HG02840 (cell line): Measurements from ENCODE around the gene SH3PXD2A.

Experiments used
- ATAC-seq: cut with Tn5 transposase; IDR thresholded peaks from one replicate; pipeline ENCODE4 v1.9.1; 2021; ENCODE audit warnings: mild to moderate bottlenecking, moderate library complexity, moderate number of reproducible peaks; ENCODE audit not compliant: unreplicated experiment, low FRiP score

The SH3PXD2A gene

DNA sequence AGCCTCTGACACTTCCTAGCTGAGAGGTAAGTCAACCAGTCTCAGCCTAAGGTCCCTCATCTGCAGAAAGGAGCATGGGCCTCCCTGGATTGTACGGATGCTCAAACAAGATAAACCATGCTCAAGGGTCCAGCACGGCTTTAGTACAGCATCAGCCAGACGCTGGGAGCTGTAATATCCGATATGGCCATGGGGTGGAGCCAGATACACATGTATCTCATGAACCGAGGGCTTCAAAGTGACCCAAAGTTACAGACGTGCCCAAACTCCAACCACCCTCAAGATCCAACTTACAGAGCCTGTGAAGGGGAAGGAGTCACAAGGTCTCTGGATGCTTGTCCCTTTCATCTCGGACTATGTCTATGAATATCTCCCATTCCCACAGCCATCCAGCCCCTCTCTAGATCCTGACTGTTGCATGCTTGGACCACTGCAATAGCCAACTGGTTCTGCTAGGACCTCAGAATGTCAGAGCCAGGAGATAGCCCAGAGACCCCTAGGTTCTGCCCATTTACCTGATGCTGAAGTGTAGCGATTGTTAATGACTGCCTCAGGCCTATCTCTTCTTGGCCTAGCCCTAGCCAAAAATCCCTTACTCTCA, 142.4 kb downstream of the SH3PXD2A start:
- ATAC-seq: no peak

DNA sequence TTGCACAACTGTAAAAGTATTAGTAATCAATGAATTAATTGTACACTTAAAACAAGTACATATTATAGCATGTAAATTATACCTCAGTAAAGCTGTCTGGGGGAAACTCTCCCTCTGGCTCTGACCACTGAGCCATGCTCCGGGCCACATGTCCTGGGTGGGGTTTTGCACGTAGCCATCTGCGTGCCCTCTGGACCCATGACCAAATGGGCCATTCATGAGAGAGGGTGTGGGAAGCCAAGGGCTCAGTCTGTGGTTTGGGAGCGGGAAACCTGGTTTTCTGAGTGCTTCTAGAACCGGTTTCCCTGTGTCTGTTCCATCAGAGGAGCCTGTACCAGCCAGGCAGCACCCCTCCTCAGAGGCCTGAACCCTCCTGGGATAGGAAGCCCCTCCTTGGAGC, 143.2 kb downstream of the SH3PXD2A start:
- no peak for ATAC-seq

DNA sequence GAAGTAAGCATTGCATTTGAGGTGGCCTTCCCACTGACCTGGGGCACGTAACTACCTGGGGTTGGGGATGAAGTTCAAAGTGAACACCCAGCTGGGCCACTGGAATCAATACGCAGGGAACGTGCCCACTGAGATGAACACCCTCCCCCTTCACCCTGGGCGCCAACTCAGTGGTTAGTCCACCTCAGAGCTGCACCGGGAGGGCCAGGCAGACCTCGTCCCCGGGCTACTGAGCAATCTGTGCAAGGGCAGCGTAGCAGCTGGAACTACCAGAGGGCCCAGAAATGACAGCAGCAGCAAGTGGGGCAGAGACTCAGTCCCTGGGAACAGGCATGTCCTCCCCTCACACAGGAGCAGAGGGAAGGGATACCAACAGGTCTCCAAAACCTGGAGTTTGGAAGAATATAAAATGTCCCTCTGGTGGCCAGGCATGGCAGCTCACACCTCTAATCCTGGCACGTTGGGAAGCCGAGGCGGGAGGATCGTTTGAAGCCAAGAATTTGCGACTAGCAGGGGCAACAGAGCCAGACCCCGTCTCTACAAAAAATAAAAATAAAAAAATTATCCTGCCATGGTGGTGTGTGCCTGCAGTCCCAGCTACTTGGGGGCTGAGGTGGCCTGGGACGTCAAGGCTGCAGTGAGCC, 143.9 kb downstream of the SH3PXD2A start:
- ATAC-seq: no peak

DNA sequence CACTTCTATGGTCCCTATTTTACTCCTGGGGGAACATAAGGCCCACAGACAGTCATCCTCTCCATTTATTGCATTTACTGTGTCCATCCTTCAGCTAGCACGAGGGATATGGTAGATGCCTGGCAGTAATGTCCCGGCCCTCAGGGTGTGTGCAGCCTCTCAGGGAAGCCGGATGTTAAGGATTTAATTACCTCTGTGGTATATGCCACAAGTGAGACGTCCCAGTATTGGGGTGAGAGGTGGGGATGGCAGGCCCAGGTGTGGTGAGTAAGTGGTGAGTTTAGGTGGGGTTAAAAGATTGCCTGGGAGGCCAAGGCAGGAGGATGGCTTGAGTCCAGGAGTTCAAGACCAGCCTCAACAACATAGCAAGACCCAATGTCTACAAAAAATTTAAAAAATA, 144.9 kb downstream of the SH3PXD2A start:
- ATAC-seq: no peak

DNA sequence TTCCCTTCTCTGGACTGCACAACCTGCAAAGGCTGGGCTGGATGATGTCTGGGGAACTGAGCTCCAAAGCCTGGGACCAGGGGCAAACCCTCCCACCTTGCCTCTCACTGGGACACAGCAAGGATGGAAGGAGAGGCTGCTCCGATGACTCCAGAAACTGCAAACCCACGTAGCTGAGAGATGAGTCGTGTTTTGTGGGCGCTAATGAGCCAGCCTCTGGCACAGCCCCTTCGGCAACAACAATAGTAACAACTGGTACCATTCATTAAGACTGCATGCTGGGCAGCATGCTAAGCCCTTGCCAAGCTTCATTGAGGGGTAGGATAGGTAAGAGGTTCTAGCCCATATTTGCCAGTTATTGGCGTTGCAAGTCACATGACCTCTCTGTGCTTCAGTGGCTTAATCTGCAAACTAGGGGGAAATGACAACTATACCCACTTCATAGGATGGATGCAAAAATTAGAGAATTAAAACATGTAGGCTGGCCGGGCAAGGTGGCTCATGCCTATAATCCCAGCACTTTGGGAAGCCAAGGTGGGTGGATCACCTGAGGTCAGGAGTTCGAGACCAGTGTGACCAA, 145.9 kb downstream of the SH3PXD2A start:
- no peak for ATAC-seq

DNA sequence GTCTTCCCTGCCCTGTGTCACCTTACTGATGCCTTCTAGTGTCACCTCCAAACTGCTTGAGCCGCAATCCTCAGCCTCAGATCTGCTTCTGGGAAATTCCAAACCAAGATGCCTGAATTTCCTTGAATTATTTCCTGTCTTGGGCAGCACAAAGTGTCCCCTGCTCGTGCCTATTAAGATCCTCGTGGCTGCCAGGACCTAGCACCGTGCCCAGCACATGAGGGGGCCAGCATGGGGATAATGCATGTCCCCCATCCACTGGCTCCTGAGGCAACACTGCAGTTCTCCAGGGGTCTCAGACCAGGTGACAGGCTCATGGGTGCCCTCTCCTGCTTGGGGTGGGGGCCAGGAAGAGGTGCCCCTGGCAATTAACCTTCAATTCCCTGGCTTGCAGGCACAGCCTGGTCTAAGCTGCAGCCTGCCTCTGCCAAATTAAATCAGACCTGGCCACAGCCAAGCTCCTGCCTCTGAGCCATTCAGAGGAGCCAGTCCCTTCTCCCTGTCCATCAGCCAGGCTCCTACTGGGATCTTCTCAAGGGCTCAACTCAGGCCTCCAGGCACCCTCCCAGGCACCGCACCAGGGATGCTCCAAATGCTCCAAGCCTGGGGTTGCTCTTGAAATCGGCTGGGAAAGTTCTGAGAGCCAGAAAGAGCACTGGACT, 146.6 kb downstream of the SH3PXD2A start:
- no peak for ATAC-seq

DNA sequence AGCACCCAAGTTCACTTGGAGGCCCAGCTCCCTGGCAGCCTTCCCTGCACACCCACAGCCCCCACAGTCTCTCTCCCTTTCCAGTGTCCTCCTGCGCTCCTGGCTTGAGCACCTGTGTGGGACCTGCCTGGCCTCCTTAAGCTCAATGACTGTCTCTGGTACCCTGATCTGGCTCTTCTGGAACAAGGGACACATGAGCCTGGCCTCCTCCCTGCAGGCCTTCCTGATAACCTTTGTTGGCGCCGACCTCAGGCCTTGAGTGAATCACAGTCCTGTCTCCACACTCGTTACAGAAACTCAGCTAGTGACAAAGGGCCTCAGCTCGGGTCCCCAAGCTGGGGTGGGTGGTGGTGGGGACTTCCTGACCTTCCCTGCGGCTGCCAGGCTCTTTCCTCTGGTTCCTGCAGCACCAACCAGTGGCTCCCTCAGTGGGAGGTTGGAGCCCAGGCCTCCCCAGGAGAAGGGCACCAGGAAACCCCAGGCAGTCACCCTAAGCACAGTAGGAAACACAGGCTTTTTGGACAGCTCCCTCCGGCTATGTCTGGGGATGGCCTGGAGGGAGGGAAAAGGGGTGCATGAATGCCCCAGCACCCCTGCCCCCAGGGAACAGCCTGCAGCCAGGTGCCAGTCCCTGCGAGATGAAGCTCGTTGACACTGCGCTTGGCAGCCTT, 147.3 kb downstream of the SH3PXD2A start:
- no peak for ATAC-seq

DNA sequence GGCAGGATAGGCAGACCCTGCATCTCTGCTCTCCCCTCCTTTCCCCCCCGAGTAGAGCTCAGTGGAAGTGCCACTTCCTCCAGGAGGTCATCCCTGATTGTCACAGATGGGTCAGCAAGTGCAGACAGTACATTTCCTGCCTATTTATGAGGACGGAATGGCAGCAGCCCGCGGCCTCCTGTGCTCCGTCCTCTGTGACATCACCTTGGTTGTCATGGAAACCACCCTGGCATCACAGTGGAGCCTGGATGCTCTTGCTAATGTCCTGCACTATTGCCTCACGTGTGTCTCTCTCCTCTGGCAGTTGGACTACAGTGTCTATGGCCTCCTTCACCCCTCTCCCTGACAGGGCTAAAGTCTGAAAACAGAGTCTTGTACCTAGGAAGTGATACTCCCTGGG, 148.6 kb downstream of the SH3PXD2A start:
- no peak for ATAC-seq

DNA sequence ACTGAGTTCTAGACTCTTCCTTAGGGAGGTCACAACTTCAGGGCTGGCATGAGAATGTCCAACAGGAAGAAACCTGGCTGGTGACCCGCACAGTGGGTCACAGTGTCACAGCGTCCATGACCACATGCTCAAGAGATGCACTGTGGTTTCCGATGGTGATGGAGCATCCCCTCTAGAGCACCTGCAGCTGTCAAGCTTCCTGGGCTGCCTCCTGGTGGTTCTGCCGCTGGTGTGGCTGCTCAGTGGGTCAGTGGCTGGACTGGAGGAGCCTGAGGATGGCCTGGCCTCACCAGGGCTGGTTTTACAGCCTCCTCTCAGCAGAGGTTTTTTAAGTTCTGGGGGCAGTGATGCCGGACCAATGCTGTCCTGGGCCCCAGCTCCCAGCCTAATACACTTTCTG, 149.3 kb downstream of the SH3PXD2A start:
- ATAC-seq: no peak

DNA sequence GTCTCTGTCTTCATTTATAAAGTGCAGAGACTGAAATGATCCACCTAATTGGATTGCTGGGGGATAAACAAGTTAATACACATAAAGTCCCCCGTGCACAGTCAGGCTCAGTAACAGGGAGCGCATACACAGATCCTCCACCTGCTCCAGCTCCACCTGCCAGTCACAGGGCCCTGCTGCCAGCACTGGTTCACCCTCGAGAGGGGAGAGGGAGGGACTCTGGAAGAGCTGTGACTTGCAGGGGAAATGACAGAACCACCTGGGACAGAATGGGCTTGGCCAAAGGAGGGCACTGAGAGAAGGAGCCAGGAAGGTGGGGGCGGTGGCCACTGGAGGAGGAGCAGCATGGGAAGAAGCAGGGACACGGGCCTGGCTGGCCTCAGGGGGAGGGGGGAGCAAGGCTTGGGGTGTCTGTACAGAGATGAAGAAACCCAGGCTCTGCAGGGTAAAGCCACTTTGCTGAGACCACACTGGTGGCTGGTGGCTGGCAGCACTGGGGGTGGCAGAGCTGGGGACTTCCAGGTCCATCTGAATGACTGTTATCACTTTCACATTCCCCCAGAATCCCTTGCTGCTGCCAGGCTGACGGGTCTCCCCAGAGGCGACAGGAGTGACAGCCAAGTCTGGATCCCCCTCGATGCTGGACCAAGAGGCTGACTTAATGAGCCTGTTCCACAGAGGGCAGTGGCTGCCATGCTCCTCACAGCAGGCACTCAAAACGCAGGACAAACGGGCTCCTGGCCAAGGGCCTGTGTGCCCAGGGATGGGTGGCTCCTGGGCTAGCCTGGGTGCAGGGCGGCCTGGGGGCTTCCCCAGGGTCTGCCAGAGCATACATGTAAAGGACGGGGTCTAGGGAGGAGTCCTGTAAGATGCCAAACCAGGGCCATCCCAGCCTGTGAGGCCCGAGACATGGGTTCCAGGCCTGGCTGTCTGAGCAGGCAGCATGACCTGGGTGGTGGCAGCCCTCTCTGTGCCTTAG, 151.1 kb downstream of the SH3PXD2A start:
- ATAC-seq: no peak

DNA sequence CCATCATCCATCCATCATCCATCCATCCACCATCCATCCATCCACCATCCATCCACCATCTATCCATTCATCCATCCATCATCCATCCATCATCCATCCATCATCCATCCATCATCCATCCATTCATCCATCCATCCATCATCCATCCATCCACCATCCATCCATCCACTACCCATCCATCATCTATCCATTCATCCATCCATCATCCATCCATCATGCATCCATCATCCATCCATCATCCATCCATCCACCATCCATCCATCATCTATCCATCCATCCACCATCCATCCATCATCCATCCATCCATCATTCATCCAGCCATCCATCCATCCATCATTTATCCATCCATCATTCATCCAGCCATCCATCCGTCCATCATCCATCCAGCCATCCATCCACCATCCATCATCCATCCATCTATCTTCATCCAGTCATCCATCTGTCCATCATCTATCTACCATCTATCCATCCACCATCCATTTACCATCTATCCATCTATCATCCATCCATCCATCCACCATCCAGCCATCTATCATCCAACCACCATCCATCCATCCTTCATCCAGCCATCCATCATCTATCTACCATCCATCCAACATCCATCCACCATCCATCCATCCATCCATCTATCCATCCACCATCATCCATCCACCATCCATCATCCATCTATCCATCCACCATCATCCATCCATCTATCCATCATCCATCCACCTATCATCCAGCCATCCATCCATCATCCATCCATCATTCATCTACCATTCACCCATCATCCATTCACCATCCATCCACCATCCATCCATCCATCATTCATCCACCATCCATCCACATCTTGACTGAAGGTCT, 153.8 kb downstream of the SH3PXD2A start:
- ATAC-seq: no peak

DNA sequence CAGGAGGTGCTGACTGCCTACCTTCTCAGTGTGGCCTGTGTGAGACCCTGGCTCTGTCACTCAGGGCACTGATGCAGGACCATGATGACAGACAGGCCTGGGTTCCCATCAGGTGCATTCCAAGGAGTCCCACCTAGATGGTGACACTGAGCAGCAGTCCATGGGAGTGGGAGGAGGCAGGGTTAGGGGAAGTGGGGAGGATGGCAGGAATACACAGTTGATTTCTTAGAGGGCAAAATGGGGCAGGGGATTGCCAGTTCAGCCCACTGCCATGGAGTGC, 155.0 kb downstream of the SH3PXD2A start:
- ATAC-seq: no peak

DNA sequence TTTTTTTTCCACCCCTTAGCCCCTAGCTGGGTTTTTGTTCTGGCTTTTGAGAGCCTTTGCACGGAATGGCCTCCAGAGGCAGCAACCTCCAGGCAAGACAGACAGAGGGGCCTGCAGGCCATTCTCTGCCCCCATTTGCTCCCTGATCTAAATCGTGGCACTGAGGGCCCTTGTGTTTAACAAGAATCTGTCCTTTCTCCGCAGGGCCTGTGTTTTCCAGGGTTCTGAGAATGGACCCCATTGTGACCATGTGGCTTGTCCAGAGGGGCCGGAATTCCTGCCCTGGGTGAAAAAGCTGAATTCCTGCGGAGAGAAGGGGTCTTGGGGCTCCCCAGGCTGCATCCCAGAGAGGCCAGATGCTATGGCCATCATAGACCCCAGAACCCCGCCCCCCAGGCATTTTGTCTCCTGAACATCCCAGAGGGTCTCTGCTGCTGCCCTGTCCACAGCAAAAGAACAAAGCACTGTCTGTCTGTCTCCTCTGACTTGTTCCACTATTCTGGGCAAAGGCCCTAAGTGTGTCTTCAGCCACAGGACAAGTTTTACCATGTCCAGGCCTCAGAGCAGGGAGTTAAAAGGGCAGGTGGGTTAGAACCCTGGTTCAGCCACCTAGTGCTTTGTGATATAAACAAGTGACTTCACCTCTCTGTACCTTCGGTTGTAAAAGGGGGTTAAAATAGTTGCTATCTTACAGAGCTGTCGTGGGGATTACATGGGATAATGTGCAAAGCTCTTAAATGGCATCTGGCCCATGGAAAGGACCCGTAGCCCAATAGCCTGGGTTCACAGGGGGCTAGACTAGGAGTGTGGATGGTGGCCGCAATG, 155.6 kb downstream of the SH3PXD2A start:
- no peak for ATAC-seq

DNA sequence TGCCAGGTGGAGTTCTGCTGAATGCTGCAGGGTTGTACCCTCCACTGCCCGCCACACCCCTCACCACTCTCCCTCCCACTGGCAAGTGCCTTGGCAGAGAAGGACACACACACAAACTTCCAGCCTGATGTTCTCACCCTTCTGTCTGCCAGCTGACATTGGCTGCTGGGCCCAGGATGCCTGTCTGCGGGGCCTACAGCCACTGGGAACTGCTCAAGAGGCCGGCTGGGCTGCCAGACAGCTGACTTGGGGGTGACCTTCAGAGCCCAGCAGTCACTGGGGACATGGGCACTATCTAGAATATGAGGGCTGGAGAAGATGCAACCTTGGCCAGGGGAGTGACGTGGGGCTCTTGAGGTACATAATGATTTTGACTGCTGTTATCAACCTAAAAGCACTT, 157.1 kb downstream of the SH3PXD2A start:
- no peak for ATAC-seq

DNA sequence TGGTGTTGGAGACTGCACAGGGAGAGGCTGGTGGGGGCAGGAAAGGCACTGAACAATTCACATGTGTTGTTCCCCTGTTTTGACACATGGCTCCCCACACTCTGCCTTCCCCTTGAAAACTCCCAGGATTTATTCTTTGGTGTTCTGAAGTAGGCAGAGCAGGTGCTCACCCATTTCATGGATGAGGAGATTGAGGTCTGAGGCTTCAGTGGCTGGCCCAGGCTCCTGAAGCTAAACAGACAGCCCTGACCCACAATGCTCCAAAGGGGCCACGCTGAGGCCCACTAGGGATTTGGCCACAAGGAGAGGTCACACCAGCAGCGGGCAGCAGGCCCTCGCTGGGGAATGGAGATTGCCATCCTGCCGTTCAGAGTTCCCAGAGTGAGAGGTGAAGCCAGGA, 157.6 kb downstream of the SH3PXD2A start:
- no peak for ATAC-seq

DNA sequence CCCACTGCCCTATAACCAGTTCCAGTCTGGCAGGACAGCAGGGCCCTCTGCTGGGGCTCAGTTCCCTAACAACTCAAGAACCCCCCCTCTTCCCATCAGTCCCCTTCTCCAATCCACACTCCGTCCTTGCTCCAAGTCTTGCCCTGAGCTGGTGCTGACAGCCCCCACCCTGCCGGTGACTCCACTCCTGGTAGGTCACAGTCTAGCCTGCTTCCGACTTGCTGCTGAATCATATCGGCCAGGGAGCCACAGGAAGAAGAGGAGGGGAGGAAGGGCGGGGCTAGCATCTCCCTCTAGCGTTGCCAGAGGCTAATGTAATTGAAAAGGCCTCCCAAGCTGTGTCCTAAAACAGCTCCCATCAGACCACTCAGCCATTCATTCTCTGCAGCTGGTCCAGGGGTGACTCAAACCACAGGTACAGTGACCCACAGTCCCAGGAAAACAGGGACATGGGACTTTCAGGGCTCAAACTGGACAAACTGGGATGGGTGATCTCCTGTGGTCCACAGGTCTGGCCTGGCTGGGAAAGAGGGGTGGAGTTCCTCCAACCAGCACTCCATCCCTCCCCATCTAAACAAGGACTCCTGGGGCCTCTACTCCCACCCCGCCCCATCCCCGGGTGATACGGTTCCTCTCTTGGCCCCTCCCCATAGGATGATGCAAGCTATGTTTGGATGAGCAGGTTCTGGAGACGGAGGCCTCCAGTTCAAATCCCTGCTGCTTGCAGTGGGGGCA, 158.8 kb downstream of the SH3PXD2A start:
- peak; percentile 43 for ATAC-seq

DNA sequence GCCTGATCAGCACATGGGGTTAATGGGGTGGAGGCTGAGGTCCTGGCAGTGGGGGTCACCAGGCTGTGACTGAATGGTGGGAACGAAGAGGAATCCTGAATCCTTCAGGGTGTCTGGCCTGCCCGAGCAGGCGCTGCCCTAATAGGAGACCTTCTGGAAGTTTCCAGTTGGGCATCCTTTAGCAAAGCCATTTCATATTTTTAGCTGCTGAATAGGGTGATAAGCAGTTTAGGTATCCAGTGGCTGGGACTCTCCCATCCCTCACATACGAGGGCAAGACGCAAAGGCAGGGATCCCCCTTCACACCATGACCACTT, 159.3 kb downstream of the SH3PXD2A start:
- no peak for ATAC-seq

DNA sequence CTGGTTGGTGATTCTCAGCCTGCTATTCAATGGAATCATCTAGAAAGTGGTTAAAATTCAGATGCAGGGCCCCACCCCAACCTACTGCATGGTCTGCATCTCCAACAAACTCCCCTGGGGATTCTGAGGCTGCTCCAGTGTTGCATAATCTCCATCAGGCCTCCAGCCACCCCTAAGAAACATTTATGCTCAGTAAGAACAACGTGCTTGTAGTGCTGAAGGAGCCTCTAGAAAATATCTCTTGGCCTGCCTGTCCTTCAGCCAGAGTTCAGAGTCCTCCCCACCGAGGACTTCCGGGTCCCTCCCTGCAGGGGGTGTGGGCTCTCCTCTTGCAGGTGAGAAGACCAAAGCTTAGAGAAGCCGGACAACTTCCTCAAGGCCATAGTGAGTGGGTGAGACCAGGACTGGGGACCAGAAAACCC, 159.8 kb downstream of the SH3PXD2A start:
- no peak for ATAC-seq
